ENCODE results near the gene ALDH7A1.
A peak's percentile ranks its signal among the peaks of the same experiment; 100 is the strongest.

Gene ALDH7A1

DNA sequence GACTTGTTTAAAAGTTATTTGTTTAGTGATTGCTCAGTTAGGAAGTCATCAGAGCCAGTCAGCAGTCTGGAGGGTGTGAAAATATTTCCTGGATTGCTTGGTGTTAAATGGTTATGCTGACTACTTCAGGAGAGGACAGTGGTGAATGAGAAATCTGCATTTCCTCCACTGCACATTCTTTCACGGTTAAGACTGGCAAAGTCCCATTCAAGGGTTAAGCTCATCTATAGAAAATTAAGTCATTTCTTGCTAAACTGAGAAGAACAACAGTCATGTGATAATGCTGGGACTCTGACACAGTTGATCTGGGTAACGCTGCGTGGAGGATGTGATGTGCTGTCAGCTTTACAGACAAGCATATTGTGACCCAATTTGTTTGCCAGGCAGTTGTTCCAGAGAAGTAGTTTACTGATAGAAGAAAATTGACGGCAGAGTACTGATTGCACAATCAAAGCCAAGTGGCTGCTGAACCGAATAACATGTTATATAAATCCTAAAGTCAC, 91.4 kb downstream of the ALDH7A1 start:
- DNase-seq, result no peak

DNA sequence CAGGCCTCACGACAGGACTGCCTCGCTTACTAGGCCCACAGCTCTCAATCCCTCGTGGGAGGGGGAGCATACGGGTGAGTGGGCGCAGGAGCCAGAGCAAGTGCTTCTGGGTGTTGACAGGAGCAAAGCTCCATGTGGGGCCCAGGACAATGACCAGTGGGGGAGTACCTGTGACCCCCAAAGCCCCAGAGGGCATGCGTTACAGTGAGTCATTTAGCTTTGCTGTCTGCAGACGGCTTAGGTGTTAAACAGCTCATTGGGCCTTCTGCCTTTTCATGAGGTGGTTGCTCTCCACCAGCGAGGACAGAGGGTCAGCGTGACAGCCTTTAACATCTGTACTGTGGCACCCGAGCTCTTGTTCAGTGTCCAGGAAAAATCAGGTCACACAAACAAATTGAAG, 93.6 kb downstream of the ALDH7A1 start:
- DNase-seq, result no peak

DNA sequence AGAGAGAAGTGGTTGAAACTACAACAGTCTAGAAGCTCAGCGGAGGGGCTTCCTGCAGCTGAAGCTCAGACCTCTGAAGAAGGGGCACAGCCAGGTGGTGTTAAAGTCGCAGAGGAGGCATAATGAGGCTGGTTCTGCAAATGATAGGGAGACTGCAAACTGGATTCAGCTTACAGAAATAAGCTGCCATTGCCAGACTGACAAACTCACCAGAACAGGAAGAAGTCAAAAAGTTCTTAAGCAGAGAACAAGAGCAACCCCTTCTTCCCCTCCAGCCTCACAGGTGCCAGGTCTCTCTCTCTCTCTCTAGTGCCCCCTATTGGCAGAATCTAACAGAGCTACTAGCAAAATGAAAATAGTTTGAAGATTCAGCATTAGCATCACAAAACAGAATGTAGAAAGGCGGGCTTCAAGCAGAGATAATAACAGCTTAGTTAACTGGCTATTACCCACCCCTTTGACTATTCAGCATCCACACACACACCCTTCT, 95.1 kb downstream of the ALDH7A1 start:
- no peak for DNase-seq

- DNase-seq, result no peak
Observed at GRCh38 chr5:126499278-126499677, 95.7 kb downstream of the ALDH7A1 start.

DNA sequence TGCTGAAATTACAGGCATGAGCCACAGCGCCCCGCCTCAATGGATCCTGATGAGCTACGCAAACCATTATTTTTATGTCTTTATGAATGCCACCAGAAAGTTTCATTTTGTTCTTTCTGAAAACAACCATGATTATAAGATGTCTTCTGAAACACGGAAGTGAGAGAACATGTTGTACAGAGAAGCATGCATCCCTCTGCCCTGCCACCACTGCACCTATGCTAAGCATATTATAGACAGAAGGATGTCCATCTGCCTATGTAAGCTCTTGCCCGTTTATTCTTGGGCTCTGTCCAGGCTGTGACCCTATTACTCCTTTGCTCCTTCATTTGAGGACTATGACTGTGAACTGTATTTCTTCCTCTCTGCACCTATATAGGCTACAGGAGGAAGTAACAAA, 97.5 kb downstream of the ALDH7A1 start:
- no peak for DNase-seq

- DNase-seq, result no peak
Observed at GRCh38 chr5:126494393-126494792, 100.6 kb downstream of the ALDH7A1 start.

GRCh38 chr5:126492939-126493338, 102.1 kb downstream of the ALDH7A1 start:
- no peak for DNase-seq

GRCh38 chr5:126490167-126490940, 104.7 kb downstream of the ALDH7A1 start:
- no peak for DNase-seq

GRCh38 chr5:126488443-126489065, 106.5 kb downstream of the ALDH7A1 start:
- DNase-seq, result peak; percentile 29

DNA sequence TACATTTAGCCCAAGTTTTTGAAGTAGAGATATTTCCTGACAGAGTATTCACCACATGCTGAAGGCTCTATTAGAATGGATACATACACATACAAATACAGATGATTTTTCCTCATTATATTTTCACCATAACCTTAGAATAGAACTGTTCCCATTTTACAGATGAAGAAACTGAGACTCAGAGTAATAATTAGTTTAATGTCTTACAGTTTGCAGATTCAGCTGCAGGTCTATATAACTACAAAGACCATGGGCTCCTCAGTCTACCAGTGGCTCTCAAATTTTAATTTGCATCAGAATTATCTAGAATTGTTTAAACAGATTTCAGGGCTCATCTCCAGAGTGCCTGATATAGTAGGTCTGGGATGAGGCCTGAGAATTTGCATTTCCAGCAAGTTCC, 107.4 kb downstream of the ALDH7A1 start:
- DNase-seq, result no peak

GRCh38 chr5:126486332-126486731, 108.7 kb downstream of the ALDH7A1 start:
- no peak for DNase-seq

GRCh38 chr5:126484253-126484652, 110.8 kb downstream of the ALDH7A1 start:
- DNase-seq, result no peak

- DNase-seq, result no peak
Observed at GRCh38 chr5:126483156-126483555, 111.9 kb downstream of the ALDH7A1 start.

DNA sequence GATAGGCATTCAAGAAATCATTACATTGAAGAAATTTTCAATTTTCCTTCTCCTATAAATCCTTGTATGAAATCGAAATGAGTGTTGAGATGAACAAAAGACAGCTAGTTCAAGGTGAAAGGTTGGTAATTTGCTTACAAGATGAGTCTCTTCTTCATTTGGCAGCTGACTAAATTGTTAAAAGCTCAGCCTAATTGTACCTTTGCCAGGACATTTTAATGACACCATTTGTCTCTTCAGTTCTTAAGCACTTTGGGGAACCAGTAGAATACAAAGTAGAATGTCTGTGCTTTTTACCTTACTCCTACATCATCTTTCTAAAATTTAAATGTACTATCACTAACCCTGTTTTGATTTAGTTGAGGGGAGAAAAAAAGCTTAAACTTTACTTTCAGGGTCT, 112.4 kb downstream of the ALDH7A1 start:
- DNase-seq, result no peak

- no peak for DNase-seq
Observed at GRCh38 chr5:126481243-126481642, 113.8 kb downstream of the ALDH7A1 start.
